ENCODE results near the gene ITM2C. TPM values are rescaled to one million over a fixed set of nuclear protein-coding genes. Genes with fewer than 3 reads are reported as not detected.

ITM2C gene
- total and polyA plus RNA-seq, 9 of the 15 experiments (the other 6 are each of a cell fraction or from before 2014, with no cell fraction given), result 0.49 to 58.8 (median 21.5) TPM

DNA sequence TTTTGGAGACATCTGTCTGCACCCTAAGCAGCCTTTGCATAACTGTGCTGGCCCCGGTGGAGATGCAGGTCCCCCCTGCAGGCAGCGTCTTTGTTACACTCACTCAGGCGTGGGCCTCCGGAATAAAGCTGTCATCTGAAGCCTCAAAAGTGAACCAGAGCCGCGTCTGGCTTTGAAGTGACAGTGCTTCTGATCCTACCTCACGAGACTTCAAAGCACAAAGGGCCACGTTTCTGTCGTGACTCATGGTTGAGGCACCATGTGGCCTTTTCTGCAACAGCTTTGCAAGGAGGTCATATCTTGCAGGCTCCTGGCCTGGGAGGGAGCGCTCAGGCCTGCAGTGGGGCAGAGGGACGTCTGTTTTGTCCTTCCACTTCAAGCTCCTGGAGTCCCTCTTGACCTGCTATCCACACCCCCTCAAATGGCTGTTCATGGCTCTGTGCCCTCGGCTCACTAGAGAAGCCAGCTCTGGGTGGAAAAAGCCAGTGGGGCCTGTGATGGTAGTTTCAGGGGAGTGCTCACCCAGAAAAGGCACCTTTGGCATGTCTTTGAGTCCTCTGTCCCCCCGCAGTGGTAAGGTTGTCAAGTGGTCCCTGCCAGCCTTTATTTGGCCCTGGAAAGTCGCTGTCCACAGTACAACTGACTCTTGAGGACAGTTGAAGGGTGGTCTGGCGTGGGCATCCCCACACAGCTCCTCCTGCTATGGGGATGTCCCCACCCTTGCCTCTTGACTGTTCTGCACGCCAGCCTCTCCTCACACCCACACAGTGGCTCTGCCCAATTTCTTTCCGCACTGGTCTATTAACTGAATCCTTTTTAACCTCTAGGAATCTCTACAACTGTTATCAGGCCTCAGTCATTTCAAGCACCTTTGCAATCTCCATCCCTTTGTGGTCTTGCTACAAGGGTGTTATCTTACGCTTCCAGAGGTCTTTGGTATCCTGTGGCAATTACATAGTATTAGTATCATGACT, 41.0 kb downstream of the ITM2C start (continued):
- TF ChIP-seq, protein P1, sequence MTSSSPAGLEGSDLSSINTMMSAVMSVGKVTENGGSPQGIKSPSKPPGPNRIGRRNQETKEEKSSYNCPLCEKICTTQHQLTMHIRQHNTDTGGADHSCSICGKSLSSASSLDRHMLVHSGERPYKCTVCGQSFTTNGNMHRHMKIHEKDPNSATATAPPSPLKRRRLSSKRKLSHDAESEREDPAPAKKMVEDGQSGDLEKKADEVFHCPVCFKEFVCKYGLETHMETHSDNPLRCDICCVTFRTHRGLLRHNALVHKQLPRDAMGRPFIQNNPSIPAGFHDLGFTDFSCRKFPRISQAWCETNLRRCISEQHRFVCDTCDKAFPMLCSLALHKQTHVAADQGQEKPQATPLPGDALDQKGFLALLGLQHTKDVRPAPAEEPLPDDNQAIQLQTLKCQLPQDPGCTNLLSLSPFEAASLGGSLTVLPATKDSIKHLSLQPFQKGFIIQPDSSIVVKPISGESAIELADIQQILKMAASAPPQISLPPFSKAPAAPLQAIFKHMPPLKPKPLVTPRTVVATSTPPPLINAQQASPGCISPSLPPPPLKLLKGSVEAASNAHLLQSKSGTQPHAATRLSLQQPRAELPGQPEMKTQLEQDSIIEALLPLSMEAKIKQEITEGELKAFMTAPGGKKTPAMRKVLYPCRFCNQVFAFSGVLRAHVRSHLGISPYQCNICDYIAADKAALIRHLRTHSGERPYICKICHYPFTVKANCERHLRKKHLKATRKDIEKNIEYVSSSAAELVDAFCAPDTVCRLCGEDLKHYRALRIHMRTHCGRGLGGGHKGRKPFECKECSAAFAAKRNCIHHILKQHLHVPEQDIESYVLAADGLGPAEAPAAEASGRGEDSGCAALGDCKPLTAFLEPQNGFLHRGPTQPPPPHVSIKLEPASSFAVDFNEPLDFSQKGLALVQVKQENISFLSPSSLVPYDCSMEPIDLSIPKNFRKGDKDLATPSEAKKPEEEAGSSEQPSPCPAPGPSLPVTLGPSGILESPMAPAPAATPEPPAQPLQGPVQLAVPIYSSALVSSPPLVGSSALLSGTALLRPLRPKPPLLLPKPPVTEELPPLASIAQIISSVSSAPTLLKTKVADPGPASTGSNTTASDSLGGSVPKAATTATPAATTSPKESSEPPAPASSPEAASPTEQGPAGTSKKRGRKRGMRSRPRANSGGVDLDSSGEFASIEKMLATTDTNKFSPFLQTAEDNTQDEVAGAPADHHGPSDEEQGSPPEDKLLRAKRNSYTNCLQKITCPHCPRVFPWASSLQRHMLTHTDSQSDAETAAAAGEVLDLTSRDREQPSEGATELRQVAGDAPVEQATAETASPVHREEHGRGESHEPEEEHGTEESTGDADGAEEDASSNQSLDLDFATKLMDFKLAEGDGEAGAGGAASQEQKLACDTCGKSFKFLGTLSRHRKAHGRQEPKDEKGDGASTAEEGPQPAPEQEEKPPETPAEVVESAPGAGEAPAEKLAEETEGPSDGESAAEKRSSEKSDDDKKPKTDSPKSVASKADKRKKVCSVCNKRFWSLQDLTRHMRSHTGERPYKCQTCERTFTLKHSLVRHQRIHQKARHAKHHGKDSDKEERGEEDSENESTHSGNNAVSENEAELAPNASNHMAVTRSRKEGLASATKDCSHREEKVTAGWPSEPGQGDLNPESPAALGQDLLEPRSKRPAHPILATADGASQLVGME (CRISPR knock-in tag; IDR thresholded peaks at IDR 0.05), result no peak
- TF ChIP-seq DDX20 (tag; IDR thresholded peaks at IDR 0.05; ENCODE audit: low read depth) (no peak), SRSF3 (IDR thresholded peaks at IDR 0.05; ENCODE audit: insufficient read depth, low read length) (no peak), KDM5B (IDR thresholded peaks at IDR 0.05; ENCODE audit: insufficient replicate concordance, low read depth, low read length) (no peak), ZNF699 (CRISPR knock-in tag; IDR thresholded peaks at IDR 0.05; ENCODE audit: insufficient replicate concordance) (no peak), PTTG1 (tag; IDR thresholded peaks at IDR 0.05; ENCODE audit: low read depth) (no peak), ZNF282 (CRISPR knock-in tag; IDR thresholded peaks at IDR 0.05) (no peak), NFIC (IDR thresholded peaks at IDR 0.05) (no peak), SIX5 (IDR thresholded peaks at IDR 0.05; ENCODE audit: borderline replicate concordance in 1 of 2, insufficient read depth in 1 of 2, low read depth in 1 of 2, low read length in 2 of 2) (no peak), MYC (IDR thresholded peaks at IDR 0.05; ENCODE audit: low read depth, low read length) (peak; percentile 40; the same call in 1 of the 2 replicates), MYC (CRISPR knock-in tag; IDR thresholded peaks at IDR 0.05; ENCODE audit: borderline replicate concordance, low read depth) (no peak)
- TF ChIP-seq, protein P2, sequence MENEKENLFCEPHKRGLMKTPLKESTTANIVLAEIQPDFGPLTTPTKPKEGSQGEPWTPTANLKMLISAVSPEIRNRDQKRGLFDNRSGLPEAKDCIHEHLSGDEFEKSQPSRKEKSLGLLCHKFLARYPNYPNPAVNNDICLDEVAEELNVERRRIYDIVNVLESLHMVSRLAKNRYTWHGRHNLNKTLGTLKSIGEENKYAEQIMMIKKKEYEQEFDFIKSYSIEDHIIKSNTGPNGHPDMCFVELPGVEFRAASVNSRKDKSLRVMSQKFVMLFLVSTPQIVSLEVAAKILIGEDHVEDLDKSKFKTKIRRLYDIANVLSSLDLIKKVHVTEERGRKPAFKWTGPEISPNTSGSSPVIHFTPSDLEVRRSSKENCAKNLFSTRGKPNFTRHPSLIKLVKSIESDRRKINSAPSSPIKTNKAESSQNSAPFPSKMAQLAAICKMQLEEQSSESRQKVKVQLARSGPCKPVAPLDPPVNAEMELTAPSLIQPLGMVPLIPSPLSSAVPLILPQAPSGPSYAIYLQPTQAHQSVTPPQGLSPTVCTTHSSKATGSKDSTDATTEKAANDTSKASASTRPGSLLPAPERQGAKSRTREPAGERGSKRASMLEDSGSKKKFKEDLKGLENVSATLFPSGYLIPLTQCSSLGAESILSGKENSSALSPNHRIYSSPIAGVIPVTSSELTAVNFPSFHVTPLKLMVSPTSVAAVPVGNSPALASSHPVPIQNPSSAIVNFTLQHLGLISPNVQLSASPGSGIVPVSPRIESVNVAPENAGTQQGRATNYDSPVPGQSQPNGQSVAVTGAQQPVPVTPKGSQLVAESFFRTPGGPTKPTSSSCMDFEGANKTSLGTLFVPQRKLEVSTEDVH (IDR thresholded peaks at IDR 0.05; ENCODE audit: low read depth, partially characterized antibody), result no peak
- TF ChIP-seq, protein P3, sequence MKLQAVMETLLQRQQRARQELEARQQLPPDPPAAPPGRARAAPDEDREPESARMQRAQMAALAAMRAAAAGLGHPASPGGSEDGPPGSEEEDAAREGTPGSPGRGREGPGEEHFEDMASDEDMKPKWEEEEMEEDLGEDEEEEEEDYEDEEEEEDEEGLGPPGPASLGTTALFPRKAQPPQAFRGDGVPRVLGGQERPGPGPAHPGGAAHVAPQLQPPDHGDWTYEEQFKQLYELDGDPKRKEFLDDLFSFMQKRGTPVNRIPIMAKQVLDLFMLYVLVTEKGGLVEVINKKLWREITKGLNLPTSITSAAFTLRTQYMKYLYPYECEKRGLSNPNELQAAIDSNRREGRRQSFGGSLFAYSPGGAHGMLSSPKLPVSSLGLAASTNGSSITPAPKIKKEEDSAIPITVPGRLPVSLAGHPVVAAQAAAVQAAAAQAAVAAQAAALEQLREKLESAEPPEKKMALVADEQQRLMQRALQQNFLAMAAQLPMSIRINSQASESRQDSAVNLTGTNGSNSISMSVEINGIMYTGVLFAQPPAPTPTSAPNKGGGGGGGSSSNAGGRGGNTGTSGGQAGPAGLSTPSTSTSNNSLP (IDR thresholded peaks at IDR 0.05; ENCODE audit: borderline replicate concordance, low read depth, low read length), result no peak
- TF ChIP-seq, protein P4, sequence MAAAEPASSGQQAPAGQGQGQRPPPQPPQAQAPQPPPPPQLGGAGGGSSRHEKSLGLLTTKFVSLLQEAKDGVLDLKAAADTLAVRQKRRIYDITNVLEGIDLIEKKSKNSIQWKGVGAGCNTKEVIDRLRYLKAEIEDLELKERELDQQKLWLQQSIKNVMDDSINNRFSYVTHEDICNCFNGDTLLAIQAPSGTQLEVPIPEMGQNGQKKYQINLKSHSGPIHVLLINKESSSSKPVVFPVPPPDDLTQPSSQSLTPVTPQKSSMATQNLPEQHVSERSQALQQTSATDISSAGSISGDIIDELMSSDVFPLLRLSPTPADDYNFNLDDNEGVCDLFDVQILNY (CRISPR knock-in tag; IDR thresholded peaks at IDR 0.05), result no peak
